ENCODE data around the gene DENND1B. TPM values are rescaled to one million over a fixed set of nuclear protein-coding genes. Genes with fewer than 3 reads are reported as not detected.

Gene DENND1B
- total RNA-seq, 1 donor from 2014 or later, result 13.1 TPM

GRCh38 chr1:197659171-197659570 is 116.1 kb downstream of the DENND1B start:
- H3K27me3 Mint-ChIP-seq (ENCODE audit: insufficient read depth, low read depth), result no peaks in the 10 kb centered on the region
- H3K36me3 Mint-ChIP-seq, result peaks cover 2% of the 10 kb centered on the region
- H3F3A ChIP-seq (ENCODE audit: low read depth), result no peaks in the 10 kb centered on the region

GRCh38 chr1:197649188-197649587 is 126.1 kb downstream of the DENND1B start:
- peaks cover 4% of the 10 kb centered on the region for H3K27me3 Mint-ChIP-seq (ENCODE audit: insufficient read depth, low read depth)
- H3K27ac ChIP-seq, result no peak overlapping the region

More at GRCh38 chr1:197659171-197659570, 116.1 kb downstream of the DENND1B start:
- H2AFZ ChIP-seq (replicated peaks), result no peak overlapping the region
- H3K9me3 ChIP-seq (ENCODE audit: low read depth), result no peaks in the 10 kb centered on the region
- no peaks in the 10 kb centered on the region for H3K79me2 ChIP-seq (ENCODE audit: low read depth)
- H3K4me3 ChIP-seq, result no peak overlapping the region
- no peak overlapping the region for H3K9ac ChIP-seq
- H3K27ac Mint-ChIP-seq, result no peak overlapping the region
- H3K36me3 ChIP-seq, result no peaks in the 10 kb centered on the region
- H3K9me3 Mint-ChIP-seq, result no peaks in the 10 kb centered on the region
- no peaks in the 10 kb centered on the region for H3K4me1 Mint-ChIP-seq
- no peaks in the 10 kb centered on the region for H4K20me1 ChIP-seq (ENCODE audit: low read depth)
- H3K27me3 ChIP-seq, result no peaks in the 10 kb centered on the region
- DNase-seq (ENCODE audit: low spot score), result no peak
- H3K27ac ChIP-seq, result no peak overlapping the region
- no peak overlapping the region for H3K4me3 Mint-ChIP-seq
- no peak for TF ChIP-seq CTCF (IDR thresholded peaks at IDR 0.05)
- no peak for TF ChIP-seq EZH2 (IDR thresholded peaks at IDR 0.05)
- no peak for TF ChIP-seq EZH2phosphoT487 (IDR thresholded peaks at IDR 0.05)
- H3K4me1 ChIP-seq, result no peaks in the 10 kb centered on the region
- no peak overlapping the region for H3K4me2 ChIP-seq

GRCh38 chr1:197638316-197638715 is 137.0 kb downstream of the DENND1B start:
- H3K27me3 Mint-ChIP-seq (ENCODE audit: insufficient read depth, low read depth), result no peaks in the 10 kb centered on the region
- H3K27me3 ChIP-seq, result no peaks in the 10 kb centered on the region
- no peak overlapping the region for H3K27ac ChIP-seq

More at GRCh38 chr1:197649188-197649587, 126.1 kb downstream of the DENND1B start:
- Histone ChIP-seq H3K27me3 (no peaks in the 10 kb centered on the region), H2AFZ (replicated peaks) (no peak overlapping the region), H3K4me3 (no peak overlapping the region), H3K9ac (no peak overlapping the region), H4K20me1 (ENCODE audit: low read depth) (no peaks in the 10 kb centered on the region), H3K4me1 (no peaks in the 10 kb centered on the region), H3K9me3 (ENCODE audit: low read depth) (no peaks in the 10 kb centered on the region), H3K4me2 (no peak overlapping the region), H3K36me3 (no peaks in the 10 kb centered on the region), H3K79me2 (ENCODE audit: low read depth) (no peaks in the 10 kb centered on the region), H3F3A (ENCODE audit: low read depth) (no peaks in the 10 kb centered on the region)
- no peak for TF ChIP-seq CTCF (IDR thresholded peaks at IDR 0.05)
- TF ChIP-seq EZH2phosphoT487 (IDR thresholded peaks at IDR 0.05), result no peak
- no peak for TF ChIP-seq EZH2 (IDR thresholded peaks at IDR 0.05)
- H3K27ac Mint-ChIP-seq, result no peak overlapping the region
- no peaks in the 10 kb centered on the region for H3K9me3 Mint-ChIP-seq
- DNase-seq (ENCODE audit: low spot score), result no peak
- peaks cover 7% of the 10 kb centered on the region for H3K36me3 Mint-ChIP-seq
- H3K4me3 Mint-ChIP-seq, result no peak overlapping the region
- no peaks in the 10 kb centered on the region for H3K4me1 Mint-ChIP-seq

More at GRCh38 chr1:197638316-197638715, 137.0 kb downstream of the DENND1B start:
- Mint-ChIP-seq H3K4me1 (peaks cover 7% of the 10 kb centered on the region), H3K9me3 (no peaks in the 10 kb centered on the region), H3K27ac (no peak overlapping the region), H3K4me3 (no peak overlapping the region), H3K36me3 (no peaks in the 10 kb centered on the region)
- peaks cover 7% of the 10 kb centered on the region for H3K4me1 ChIP-seq
- no peaks in the 10 kb centered on the region for H3K79me2 ChIP-seq (ENCODE audit: low read depth)
- no peaks in the 10 kb centered on the region for H4K20me1 ChIP-seq (ENCODE audit: low read depth)
- no peak for DNase-seq (ENCODE audit: low spot score)
- H3K9me3 ChIP-seq (ENCODE audit: low read depth), result no peaks in the 10 kb centered on the region
- H3K36me3 ChIP-seq, result no peaks in the 10 kb centered on the region
- no peak overlapping the region for H3K9ac ChIP-seq
- H3K4me2 ChIP-seq, result no peak overlapping the region
- H3F3A ChIP-seq (ENCODE audit: low read depth), result no peaks in the 10 kb centered on the region
- TF ChIP-seq EZH2phosphoT487 (IDR thresholded peaks at IDR 0.05) (no peak), EZH2 (IDR thresholded peaks at IDR 0.05) (no peak), CTCF (IDR thresholded peaks at IDR 0.05) (no peak)
- no peak overlapping the region for H2AFZ ChIP-seq (replicated peaks)
- H3K4me3 ChIP-seq, result no peak overlapping the region

Measured in neural progenitor cell (in vitro differentiated cells).